GDM1 (cell line): ENCODE results near the gene SCNM1.
A peak's percentile ranks its signal among the peaks of the same experiment; 100 is the strongest.
"Not testable (repeated sequence)": the region's sequence is repeated elsewhere in the genome, so short reads cannot be mapped to it uniquely, and the experiment has no call there.

Experiments
- DNase-seq: peaks from one replicate; lab custom pipeline; 2025; lab: John Stamatoyannopoulos, UW

Gene SCNM1

GRCh38 chr1:151146412-151147131, 19.4 kb upstream of the SCNM1 start, which contains the start of gene SEMA6C:
SEMA6C (minus strand) TSS chr1:151146631; CDS start chr1:151142621, 4,010 bp downstream.
- peak; percentile 80 for DNase-seq

GRCh38 chr1:151147132-151147503, 18.8 kb upstream of the SCNM1 start:
- DNase-seq: no peak

GRCh38 chr1:151147665-151148064, 18.3 kb upstream of the SCNM1 start:
- no peak for DNase-seq

GRCh38 chr1:151156515-151156819, 9.5 kb upstream of the SCNM1 start, which contains the start of gene TNFAIP8L2:
TNFAIP8L2 (plus strand) TSS chr1:151156649; CDS start chr1:151158698, 2,049 bp downstream.
- peak; percentile 72 for DNase-seq

GRCh38 chr1:151157067-151157531, 8.8 kb upstream of the SCNM1 start:
- DNase-seq: peak; percentile 92

DNA sequence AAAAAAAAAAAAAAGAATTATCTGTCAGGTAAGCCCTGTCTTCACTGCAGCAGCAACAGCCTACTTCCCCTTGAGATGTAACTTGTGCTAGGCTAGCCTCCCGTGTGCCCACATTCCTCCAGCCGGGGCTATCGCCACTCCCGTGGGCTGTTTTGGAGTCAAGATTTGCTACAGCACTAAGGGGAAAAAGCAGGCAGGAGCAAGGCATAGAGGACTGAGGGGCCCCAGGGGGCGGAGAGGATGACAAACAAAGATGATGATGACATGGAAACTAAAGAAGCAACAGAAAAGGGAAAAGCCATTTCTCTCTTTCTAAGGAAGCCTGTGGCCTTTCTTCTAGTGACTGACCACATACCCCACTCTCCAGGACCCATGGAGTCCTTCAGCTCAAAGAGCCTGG, 7.6 kb upstream of the SCNM1 start:
- no peak for DNase-seq

- no peak for DNase-seq
Measured at GRCh38 chr1:151158751-151159251, 7.1 kb upstream of the SCNM1 start.

- DNase-seq: no peak
Measured at GRCh38 chr1:151159373-151159772, 6.6 kb upstream of the SCNM1 start.

DNA sequence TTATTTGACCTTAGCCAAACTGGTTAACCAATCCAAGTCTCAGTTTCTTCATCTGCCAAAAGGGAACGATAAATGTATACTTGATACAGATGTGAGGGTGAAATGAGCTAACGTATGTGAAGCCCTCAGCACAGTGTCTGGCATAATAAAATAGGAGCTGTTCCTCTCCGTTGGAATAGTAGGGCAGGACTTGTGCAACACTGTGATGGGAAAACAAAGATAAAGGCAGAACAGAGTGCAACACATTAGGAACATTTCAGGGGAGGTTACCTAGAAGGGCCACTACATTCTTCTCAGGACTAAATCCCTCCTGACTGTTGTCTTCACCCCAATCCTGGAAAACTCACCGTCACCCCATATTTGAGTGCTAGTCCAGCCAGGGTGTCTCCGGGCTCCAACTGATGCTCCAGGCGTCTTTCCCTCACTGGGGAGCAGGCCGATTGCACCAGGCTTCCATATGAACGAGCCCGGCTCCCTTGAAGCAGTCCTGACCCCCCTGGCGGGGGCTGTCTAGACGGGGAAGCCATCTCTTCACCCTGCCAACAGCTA, 1.1 kb upstream of the SCNM1 start:
- no peak for DNase-seq

DNA sequence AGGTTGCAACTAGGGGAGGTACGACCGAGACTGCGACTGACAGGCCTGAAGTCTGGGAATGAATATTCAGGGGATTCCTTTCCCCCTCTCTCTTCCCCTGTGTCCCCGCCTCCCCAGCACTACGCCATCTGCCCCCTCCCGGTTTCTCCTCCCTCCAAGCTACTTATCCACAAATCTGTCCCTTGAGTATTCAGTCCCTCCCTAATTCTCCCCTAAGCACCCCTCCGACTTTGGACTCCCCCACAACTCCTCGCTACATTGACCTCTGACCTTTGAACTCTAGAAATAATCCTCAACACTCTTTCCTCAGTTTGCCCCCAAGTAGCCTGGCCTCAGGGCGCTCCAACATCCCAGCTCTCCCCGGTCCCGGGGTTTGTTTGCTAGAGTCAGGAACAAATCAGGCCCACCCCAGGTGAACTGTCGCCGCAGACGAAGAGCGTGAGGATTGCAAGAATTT, 635 bp upstream of the SCNM1 start:
- DNase-seq: no peak

GRCh38 chr1:151166505-151166956, 587 bp downstream of the SCNM1 start:
- no peak for DNase-seq

- no peak for DNase-seq
Measured at GRCh38 chr1:151167116-151167515, 1.2 kb downstream of the SCNM1 start.

- DNase-seq: no peak
Measured at GRCh38 chr1:151171190-151171589, 5.2 kb downstream of the SCNM1 start.

- no peak for DNase-seq
Measured at GRCh38 chr1:151175041-151175741, 9.2 kb downstream of the SCNM1 start.

- no peak for DNase-seq
Measured at GRCh38 chr1:151175863-151176262, 9.9 kb downstream of the SCNM1 start, which contains the start of gene TMOD4. TMOD4 (minus strand) TSS chr1:151175981; CDS start chr1:151174875, 1,106 bp downstream.

- DNase-seq: no peak
Measured at GRCh38 chr1:151176514-151177045, 10.6 kb downstream of the SCNM1 start.

GRCh38 chr1:151184211-151184610, 18.3 kb downstream of the SCNM1 start:
- DNase-seq: no peak

DNA sequence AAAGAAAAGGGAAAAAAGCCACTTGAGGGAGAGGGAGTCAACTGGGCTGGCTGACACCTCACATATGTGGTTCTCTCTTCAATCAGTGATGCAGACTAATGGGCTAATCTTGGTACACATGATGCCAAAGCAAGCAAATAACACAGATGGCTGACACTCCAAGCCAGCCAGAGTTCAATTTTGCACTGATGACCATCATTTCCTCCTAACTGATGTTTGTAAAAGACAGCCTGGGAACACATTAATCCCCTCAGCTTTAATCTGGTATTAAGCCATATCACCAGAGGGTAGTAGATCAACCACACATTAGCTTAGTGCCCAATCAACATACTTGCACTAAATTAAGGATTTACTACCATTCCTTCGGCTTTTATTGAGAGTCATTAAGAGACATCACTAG, 21.3 kb downstream of the SCNM1 start:
- DNase-seq: no peak

DNA sequence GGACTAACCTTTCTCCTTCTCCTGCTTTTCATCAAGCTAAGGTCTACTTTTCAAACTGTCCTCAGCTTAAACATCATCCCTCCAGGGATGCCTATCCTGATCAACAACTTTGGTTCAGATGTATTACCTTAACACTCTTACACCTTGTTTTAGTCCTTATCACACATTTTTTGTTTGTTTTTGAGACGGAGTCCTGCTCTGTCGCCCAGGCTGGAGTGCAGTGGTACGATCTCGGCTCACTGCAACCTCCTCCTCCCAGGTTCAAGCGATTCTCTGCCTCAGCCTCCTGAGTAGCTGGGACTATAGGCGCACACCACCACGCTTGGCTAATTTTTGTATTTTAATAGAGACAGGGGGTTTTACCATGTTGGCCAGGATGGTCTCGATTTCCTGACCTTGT, 22.7 kb downstream of the SCNM1 start:
- not testable (repeated sequence) for DNase-seq

- DNase-seq: peak; percentile 85
Measured at GRCh38 chr1:151189637-151190445, 23.9 kb downstream of the SCNM1 start, which contains the start of gene VPS72. VPS72 (minus strand) TSS chr1:151190197; CDS start chr1:151190121, 76 bp downstream.

- DNase-seq: no peak
Measured at GRCh38 chr1:151192047-151192446, 26.1 kb downstream of the SCNM1 start.
